Activated naive CD4-positive, alpha-beta T cell treated with anti-CD3 and anti-CD28 coated beads, Interleukin-2, amount 10 ng/mL, durations not matched to agents 5 hours and 36 hours (primary cell): ENCODE data around the gene AVPI1. TPM values are rescaled to one million over a fixed set of nuclear protein-coding genes. Genes with fewer than 3 reads are reported as not detected.

Source experiments
- total RNA-seq, 2 experiments: library from RNA; stranded (reverse); gene quantifications; one replicate each; pipeline ENCODE4 v1.2.3, GENCODE V29; 2021

The AVPI1 gene, protein sequence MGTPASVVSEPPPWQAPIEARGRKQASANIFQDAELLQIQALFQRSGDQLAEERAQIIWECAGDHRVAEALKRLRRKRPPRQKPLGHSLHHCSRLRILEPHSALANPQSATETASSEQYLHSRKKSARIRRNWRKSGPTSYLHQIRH
- under 1 TPM; 0.68 to 0.99 TPM for total RNA-seq

DNA sequence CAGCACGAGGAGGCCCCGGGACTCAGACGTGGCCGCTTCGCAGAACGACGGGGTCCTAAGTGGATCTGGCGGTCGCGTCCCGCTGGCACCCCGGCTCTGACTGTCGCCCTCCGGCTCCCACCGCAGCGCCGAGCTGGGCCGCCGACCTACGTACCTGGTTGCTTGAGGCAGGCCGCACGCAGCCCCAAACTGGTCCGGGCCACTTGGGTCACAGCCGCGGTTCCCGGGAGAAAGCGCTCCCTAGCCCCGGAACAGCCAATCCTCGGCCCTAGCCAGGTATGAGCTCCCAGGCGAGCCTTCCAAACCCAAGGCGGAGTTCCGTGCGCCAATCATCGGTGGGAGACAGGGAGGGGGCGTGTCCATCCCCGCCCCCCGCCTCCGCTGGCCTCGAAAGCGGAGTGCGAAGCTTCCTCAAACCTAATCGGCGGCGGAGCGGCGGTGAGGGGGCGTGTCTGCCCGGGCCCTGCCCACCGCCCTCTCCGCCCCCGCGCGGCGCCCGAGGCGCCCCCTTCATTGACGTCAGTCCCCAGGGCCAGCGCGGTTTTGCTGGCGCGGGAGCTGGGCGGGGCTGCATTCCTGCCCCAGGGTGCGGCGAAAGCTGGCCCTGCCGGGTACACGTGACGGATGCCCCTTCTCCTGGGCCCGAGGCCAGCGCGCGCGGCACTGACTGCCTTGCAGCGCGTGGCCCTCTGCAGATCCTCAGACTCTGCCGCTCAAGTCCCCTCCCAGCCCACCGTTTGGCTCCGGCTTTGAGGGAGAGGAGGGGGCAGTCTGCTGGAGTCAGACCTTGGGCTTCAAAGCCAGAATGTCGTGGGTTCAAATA is at the start of gene AVPI1:
Gene AVPI1 (minus strand): TSS at position 280 of the 823 bp plus-strand sequence. CDS start 7,336 bp downstream, outside the sequence.

DNA sequence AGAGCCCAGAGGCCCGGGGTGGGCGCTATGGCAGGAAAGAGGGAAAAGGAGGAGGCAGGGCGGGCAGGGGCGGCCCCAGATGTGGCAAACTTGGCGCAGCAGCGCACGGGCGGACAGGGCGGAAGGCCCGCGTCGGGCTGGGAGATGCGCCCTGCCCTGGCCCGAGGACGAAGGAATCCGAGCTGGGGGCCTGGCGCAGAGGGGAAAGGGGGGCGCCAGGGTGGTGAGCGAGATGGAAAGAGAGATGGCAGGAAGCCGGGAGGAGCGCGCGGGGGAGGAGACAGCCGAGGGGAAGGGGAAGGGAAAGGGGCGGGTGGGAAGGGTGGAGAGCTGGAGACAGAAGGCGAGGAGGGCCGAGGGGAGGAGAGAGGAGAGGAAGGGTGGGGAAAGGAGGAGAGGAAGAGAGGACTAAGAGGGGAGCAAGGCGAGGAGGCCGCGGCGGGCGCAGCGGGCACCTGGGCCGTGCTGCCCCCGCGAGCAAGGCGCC is 26.3 kb upstream of the AVPI1 start, which contains the start of gene MARVELD1:
Gene MARVELD1 (plus strand): TSS at position 392 of the 487 bp plus-strand sequence. CDS start 147 bp downstream, outside the sequence.

DNA sequence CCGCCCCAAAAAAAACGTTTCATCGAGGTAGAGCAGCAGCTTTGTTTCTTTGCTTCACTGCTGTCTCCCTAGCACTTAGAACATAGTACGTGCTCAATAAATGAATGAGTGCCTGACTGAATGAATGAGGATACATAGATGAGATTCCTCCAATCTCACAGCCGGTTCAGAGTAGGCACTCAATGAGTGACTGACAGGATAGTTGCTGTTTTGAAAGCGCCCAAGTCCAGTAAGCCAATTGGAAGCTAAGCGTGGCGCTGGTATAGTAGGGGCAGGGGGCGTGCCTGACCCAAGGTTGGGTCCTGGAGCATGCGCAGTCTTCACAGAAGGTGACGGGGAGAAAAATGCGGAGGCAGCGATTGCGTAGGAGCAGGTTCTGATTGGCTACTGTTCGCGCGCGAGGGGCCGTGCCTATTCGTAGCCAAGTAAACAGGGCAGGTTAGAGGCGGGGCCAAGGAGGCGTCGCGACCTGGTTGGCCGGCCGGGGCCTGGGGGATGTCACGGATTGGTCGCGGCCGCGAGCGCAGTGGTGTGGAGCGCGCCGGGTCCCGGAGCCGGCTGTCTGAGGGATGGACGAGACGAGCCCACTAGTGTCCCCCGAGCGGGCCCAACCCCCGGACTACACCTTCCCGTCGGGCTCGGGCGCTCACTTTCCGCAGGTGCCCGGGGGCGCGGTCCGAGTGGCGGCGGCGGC is 46.7 kb downstream of the AVPI1 start, which contains the start of gene PI4K2A:
Gene PI4K2A (plus strand): TSS at position 498 of the 694 bp plus-strand sequence. CDS start 72 bp downstream, at position 570.

DNA sequence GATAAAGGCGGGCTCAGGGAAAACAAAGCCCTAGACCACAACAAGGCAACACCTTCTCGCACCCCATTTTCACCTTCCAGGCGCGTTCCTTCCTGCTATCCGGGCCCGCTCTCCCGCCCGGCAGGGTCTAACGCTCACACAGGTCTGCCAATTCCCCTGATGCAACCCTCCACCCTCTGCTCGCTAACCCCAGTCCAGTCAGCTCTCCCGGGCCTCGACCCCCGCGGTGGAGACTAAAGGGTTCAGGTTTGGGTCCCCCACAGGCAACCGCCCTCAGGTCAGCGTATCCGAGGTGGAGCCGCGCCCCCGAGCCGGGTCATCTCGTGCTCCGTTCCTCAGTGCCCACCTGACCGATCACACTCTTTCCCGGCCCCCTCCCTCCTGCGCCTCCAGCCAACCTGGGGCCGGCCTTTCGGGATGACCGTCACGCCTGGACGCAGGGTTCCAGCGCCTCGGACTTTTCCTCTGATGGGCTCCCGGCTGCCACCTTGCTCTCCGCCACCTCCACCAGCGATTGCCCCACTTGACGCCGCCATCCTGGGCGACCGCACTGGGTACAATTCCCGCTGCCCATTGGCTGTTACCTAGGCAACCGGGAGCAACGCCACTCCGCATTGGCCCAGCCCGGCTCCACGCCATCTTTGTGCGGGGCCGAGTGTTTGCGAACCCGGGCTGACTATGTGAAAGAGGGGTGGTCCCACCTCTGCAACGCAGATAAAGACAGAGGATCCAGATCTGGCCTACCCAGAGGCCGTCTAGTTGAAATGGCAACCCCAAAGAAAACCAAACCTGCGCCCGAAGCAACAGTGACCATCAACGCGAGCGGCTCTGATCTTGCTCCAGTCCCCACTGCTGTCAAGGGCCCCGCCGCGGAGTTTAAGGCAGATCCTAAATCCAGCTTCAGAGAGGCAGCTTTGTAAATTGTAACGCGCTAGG is 53.8 kb downstream of the AVPI1 start, which contains the start of gene MORN4:
Gene MORN4 (minus strand): TSS at position 552 of the 936 bp plus-strand sequence. CDS start 13,847 bp downstream, outside the sequence.

Other genes with a start within 250 kb of the AVPI1 start
- 10 to 100 TPM; 44.1 to 45.6 TPM for gene EXOSC1, start 241.2 kb downstream of the AVPI1 start, total RNA-seq
- gene ZDHHC16, start 241.1 kb downstream of the AVPI1 start, total RNA-seq: 10 to 100 TPM; 33.1 to 36.8 TPM
- gene MMS19, start 188.8 kb downstream of the AVPI1 start, total RNA-seq: 10 to 100 TPM; 72.8 to 74.3 TPM
- 1 to 10 TPM; 1.1 to 1.4 TPM for gene UBTD1, start 188.3 kb downstream of the AVPI1 start, total RNA-seq
- not detected for gene ANKRD2, start 114.5 kb downstream of the AVPI1 start, total RNA-seq
- not detected for gene HOGA1, start 102.9 kb downstream of the AVPI1 start, total RNA-seq
- not detected for gene C10orf62, start 97.5 kb downstream of the AVPI1 start, total RNA-seq
- 1 to 10 TPM; 1.3 to 1.5 TPM for gene MORN4, start 53.7 kb downstream of the AVPI1 start, total RNA-seq
- gene PI4K2A, start 46.6 kb downstream of the AVPI1 start, total RNA-seq: 1 to 10 TPM; 8.9 to 9.4 TPM
- 1 to 10 TPM; 2.7 to 3.2 TPM for gene MARVELD1, start 26.5 kb upstream of the AVPI1 start, total RNA-seq
- gene ZFYVE27, start 49.9 kb upstream of the AVPI1 start, total RNA-seq: 10 to 100 TPM; 25.0 to 26.0 TPM
- not detected for gene SFRP5, start 84.8 kb upstream of the AVPI1 start, total RNA-seq
- gene GOLGA7B, start 162.6 kb upstream of the AVPI1 start, total RNA-seq: 10 to 100 TPM; 13.9 to 15.0 TPM